Neural progenitor cell (in vitro differentiated cells): ENCODE results near the gene FLT3.

ENCODE experiments used
- EZH2phosphoT487 ChIP-seq: fragments of 200-600 bp; sonication (generic); IDR thresholded peaks from 2 replicates; pipeline ENCODE4 v1.6.1; 2017; ENCODE audit warnings: antibody characterized with exemption
- TF ChIP-seq, protein P1 (sequence below): fragments of 200-600 bp; sonication (generic); IDR thresholded peaks from 2 replicates; pipeline ENCODE4 v1.5.1; 2017; ENCODE audit warnings: antibody characterized with exemption, mild to moderate bottlenecking

GRCh38 chr13:28110414-28110813, 10.0 kb upstream of the FLT3 start:
- TF ChIP-seq, protein P1, sequence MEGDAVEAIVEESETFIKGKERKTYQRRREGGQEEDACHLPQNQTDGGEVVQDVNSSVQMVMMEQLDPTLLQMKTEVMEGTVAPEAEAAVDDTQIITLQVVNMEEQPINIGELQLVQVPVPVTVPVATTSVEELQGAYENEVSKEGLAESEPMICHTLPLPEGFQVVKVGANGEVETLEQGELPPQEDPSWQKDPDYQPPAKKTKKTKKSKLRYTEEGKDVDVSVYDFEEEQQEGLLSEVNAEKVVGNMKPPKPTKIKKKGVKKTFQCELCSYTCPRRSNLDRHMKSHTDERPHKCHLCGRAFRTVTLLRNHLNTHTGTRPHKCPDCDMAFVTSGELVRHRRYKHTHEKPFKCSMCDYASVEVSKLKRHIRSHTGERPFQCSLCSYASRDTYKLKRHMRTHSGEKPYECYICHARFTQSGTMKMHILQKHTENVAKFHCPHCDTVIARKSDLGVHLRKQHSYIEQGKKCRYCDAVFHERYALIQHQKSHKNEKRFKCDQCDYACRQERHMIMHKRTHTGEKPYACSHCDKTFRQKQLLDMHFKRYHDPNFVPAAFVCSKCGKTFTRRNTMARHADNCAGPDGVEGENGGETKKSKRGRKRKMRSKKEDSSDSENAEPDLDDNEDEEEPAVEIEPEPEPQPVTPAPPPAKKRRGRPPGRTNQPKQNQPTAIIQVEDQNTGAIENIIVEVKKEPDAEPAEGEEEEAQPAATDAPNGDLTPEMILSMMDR = no peak
- no peak for TF ChIP-seq EZH2phosphoT487
